H1 (cell line): Measurements from ENCODE around the gene RPTOR.

Source experiments
- CTBP2 ChIP-seq: IDR thresholded peaks from 2 replicates; pipeline ENCODE4 v1.7.0; 2011; ENCODE audit warnings: borderline replicate concordance, mild to moderate bottlenecking, moderate library complexity, mixed read lengths, low read length; ENCODE audit not compliant: insufficient read depth, insufficient read length
- CTCF ChIP-seq, 3 experiments: IDR thresholded peaks; 1 replicate in 2 of 3; 2 replicates in 1 of 3; pipeline versions ENCODE4 v1.5.1 to v1.6.1; 2011; ENCODE audit warnings: low read length in 3 of 3, mild to moderate bottlenecking in 3 of 3, inconsistent platforms in 2 of 3, low read depth in 1 of 3, moderate library complexity in 1 of 3; ENCODE audit not compliant: insufficient read depth in 1 of 3; ENCODE audit errors: control extremely low read depth in 1 of 3

DNA sequence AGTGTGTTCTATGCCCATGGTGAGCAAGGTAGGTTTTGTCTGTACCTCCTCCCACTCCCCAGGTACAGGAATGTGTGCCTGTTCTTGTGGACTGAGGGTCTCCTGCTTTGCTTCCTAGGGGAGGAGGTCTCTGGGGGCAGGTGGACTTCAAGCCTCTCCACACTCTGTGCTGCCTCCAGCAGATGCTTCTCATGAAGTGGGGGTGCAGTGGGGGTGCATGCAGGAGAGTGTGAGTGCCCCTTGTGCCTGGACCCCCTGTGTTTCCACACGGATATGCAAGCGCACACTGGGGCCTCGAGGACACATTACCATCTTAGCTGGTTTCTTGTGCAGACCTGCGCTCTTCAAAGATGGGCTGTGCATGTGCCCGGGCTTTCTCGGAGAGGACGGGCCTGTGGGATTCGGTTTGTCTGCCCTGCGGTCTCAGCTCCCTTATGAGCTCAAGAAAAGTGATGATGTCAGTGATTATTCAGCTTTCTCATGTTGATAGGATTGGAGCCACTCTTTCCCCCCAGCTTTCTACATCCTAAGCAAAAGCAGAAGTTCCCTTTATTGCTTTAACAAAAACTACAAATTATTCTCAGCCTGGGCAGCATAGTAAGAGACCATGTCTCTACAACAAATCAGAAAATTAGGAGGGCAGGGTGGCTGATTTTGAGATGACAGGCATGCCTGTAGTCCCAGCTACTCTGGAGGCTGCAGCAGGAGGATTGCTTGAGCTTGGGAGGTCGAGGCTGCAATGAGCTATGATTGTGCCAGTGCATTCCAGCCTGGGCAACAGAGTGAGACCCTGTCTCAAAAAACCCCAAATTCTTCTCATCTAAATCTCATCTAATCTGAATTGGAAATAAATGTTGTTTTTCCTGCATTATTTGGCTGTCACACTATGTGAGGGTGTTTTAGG, 86.8 kb downstream of the RPTOR start:
- TF ChIP-seq CTCF (IDR thresholded peaks at IDR 0.05; ENCODE audit: control extremely low read depth in 1 of 3, insufficient read depth in 1 of 3, low read depth in 1 of 3, low read length in 3 of 3) (no peak), CTBP2 (no peak)
